ENCODE results near the gene OR52E6.

Gene OR52E6

GRCh38 chr11:5841797-5842196, at the start of gene OR52E6:
Gene OR52E6 (minus strand): TSS chr11:5841897. CDS start chr11:5841897, 0 bp downstream.
- DNase-seq: no peak

- no peak for DNase-seq
These were observed 49.6 kb upstream of the OR52E6 start for GRCh38 chr11:5891216-5891800.

GRCh38 chr11:5887661-5888060, 46.0 kb upstream of the OR52E6 start:
- DNase-seq: no peak

- no peak for DNase-seq
These were observed 45.5 kb upstream of the OR52E6 start for GRCh38 chr11:5887172-5887571.

- no peak for DNase-seq
These were observed 40.1 kb upstream of the OR52E6 start for GRCh38 chr11:5881756-5882155.

- DNase-seq: no peak
These were observed 38.6 kb upstream of the OR52E6 start, which contains the start of gene OR52E4 for GRCh38 chr11:5880329-5880728. Gene OR52E4 (plus strand): TSS chr11:5880629. CDS start chr11:5884293, 3,664 bp downstream.

GRCh38 chr11:5878564-5878963, 36.9 kb upstream of the OR52E6 start:
- no peak for DNase-seq

- no peak for DNase-seq
These were observed 24.1 kb upstream of the OR52E6 start for GRCh38 chr11:5865826-5866225.

- DNase-seq: no peak
These were observed 15.9 kb upstream of the OR52E6 start, which contains the start of gene OR52E8 for GRCh38 chr11:5857590-5857989. Gene OR52E8 (minus strand): TSS chr11:5857690. CDS start chr11:5857690, 0 bp downstream.

GRCh38 chr11:5851002-5851401, 9.3 kb upstream of the OR52E6 start:
- DNase-seq: no peak

GRCh38 chr11:5847711-5848110, 6.0 kb upstream of the OR52E6 start:
- DNase-seq: no peak

GRCh38 chr11:5846701-5847100, 5.0 kb upstream of the OR52E6 start:
- DNase-seq: no peak

GRCh38 chr11:5837695-5838094, 4.0 kb downstream of the OR52E6 start:
- no peak for DNase-seq

GRCh38 chr11:5833446-5833845, 8.3 kb downstream of the OR52E6 start:
- DNase-seq: no peak

GRCh38 chr11:5831196-5831829, 10.4 kb downstream of the OR52E6 start:
- DNase-seq: no peak

GRCh38 chr11:5818245-5818886, 23.3 kb downstream of the OR52E6 start:
- DNase-seq: no peak

GRCh38 chr11:5815534-5815933, 26.2 kb downstream of the OR52E6 start:
- no peak for DNase-seq

- no peak for DNase-seq
These were observed 31.5 kb downstream of the OR52E6 start for GRCh38 chr11:5809905-5810795.

- no peak for DNase-seq
These were observed 32.6 kb downstream of the OR52E6 start for GRCh38 chr11:5809122-5809519.

GRCh38 chr11:5808500-5809121, 33.1 kb downstream of the OR52E6 start, which contains the start of gene OR52N2:
Gene OR52N2 (plus strand): TSS chr11:5808924. CDS start chr11:5820336, 11,412 bp downstream.
- DNase-seq: peak in 1 of 2 experiments; percentile 13

- DNase-seq: no peak
These were observed 34.1 kb downstream of the OR52E6 start for GRCh38 chr11:5807580-5807979.

- DNase-seq: no peak
These were observed 37.7 kb downstream of the OR52E6 start for GRCh38 chr11:5803982-5804381.

All from cerebellar nuclear complex (tissue), 1 donor.